GM21528 (cell line): ENCODE results near the gene FRMD1.

Experiments
- ATAC-seq: cut with Tn5 transposase; IDR thresholded peaks from one replicate; pipeline ENCODE4 v1.9.1; 2021; ENCODE audit warnings: mild to moderate bottlenecking, moderate library complexity; ENCODE audit not compliant: unreplicated experiment, low FRiP score

The FRMD1 gene

DNA sequence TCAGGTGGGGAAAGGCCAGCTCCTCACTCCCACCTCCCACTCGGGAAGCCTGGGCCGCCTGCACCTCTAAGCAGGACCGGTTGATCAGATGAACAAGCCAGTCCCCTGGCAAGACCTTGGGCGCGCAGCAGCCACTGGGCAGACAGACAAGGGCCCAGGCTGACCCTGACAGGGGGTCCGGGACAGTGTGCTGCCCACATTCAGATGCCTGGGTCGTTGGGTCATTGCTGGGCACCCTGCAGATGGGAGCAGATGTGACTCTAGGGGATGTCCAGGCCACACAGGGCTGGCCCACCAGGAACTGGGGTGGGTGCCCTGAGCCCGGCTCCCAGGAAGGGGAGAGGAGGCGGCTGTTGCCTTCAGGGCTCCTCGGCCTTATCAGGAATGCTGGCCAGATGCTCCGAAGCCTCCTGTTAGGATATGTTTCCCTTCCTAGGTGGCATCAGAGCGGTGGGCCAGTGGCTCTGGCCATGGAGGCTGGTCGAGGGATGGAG is 17.3 kb upstream of the FRMD1 start:
- no peak for ATAC-seq

DNA sequence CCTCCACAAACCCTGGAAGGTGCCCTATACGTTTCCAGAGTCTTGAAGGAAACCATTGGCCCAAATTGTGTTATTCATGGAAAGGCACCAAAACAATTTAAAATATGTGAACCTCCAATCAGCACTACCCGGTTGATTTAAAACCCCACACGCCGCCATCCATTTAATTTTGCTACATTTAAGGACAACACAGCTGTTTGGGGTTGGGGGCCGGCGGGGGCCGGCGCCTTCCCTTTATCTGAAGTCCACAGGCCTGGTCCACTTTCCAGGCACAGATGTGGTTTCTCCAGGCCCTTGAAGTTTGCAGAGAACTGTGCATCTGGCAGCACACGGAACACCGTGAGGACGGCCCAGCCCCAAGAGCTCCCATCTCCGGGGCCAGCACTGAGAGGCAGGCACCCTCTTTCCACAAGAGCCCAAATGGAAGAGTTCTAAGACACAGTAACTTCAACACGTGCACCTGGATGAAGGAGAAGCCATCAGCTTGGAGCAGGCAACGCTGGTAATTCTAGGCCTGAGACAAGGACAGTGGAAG is 16.8 kb upstream of the FRMD1 start:
- no peak for ATAC-seq

DNA sequence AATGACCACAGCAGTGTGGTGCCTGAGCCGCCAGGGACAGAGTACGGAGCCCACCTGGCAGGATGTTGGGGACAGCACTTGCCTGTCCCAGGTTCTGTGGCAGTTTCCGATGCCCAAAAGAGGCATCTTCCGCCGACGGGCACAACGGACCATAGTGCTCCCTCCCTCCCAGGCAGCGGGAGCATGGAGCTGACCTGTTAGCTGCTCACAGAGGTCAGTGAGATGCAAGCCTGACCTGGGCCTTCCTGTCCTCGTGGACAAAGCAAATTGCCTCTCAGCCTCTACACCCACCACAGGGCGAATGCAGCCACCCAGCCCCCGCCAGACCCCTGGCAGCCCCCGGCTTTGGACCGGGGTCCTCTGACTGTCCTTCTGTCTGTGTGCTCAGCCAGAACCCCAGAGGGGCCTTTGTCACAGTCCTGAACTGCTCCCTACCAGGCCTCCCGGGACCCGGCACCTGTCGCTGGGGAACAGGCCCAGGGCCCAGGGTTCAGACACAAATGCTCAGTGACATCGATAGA is 16.2 kb upstream of the FRMD1 start:
- no peak for ATAC-seq

DNA sequence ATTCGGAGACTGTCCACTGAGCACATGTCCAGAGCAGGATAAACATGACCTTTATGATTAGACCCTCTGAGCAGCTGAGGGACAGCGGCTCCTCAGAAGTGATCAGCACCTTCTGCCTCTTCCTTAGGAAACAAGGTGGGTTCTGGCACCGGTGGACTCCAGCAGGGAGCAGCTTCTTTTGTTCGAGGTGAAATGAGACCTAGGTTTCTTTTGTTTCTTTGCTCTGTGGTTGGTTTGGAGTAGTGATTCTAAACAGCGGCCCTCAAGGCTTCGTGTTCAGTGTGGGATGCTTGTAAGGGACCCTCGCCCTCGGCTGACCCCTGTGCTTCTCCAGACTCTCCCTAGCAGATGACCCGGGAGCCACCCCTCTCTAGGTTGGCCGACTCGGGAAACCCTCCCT is 14.6 kb upstream of the FRMD1 start:
- no peak for ATAC-seq

DNA sequence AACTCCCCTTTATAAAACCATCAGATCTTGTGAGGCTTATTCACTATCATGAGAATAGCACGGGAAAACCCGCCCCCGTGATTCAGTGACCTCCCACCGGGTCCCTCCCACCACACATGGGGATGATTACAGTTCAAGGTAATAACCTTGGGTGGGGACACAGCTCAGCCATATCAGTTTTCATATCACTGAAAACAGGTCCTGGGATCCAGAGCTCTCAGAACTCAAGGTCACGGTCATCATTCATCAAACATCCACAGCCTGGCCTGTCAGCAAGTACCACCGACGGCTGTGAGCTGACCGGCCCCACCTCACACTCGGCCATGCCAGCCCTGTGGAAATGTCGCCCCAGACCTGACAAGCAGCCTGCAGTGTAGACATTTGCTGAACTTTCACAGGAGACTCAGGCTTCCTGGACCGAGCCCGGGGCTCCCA is 14.1 kb upstream of the FRMD1 start:
- no peak for ATAC-seq

DNA sequence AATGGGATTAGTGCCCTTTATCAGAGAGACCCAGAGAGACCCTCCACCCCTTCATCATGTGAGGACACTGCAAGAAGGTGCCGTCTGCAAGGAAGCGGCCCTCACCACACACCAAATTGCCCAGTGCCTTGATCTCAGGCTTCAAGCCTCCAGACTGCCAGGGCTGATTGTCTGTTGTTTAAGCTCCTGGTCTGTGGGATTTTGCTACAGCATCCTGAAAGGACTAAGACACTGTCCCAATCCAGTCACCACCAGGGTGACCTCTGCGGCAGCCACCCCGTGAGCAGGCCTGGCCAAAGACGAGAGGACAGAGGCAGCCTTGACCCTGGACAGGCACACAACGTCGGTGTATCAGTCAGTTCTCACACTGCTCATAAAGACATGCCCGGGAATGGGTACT is 13.5 kb upstream of the FRMD1 start:
- ATAC-seq = no peak

DNA sequence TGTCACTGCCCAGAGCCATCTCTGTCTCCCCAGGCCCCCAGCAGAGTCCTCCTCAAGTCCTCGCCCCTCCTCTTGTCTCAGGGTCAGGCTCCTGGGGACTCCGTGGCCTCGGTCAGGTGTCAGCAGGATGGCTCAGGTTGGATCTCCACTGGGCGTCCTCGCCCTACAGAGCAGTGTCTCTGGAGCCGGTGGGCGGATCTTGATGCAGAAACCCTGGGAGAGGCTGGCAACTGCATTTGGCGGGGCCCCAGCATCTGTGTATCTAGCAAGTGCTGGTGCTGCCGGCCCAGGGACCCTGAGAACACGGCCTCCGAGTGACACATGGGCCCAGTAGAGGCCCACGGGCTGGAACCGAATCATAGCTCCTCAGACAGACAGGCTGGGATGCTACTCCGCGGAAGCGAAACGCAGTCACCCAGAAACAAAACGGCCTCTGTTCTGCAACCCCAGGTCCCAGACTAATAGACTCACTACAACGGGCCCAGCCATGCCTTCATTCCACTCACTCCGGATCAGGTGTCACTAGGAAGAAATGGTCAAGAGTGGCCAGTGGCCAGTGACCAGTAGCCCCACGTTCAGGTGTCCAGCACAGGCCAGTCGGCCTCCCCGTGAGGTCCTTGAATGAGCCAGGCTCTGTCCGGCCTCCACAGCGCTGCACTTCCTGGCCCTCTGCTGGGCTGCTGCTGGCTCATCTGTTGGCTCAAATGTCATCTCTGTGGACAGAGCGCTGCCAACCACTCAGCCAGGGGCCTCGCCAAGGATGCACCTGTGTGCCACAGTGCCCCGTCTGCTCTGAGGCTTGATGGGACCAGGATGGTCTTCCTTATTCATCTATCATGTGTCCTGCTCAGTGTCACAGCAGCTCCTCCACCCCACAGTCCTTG is 12.6 kb upstream of the FRMD1 start:
- ATAC-seq = no peak

DNA sequence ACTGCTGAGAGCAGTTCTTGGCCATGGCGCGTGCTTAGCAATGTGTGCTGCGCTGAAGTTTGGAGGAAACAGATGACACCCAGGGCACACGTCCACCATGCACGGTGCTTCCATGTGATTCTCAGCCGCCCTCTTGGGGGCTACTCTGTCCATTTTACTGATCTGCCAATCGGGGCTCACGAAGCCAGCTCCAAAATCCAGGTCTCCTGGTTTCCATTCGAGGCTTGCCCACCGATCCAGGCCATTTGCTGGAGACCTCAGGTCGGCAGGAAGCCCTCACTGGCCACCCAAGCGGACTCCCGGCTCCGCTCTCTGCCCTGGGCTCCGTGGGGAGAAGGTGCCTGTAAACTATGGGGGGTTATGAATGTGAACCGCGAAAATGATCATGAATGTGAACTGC is 11.7 kb upstream of the FRMD1 start:
- no peak for ATAC-seq

DNA sequence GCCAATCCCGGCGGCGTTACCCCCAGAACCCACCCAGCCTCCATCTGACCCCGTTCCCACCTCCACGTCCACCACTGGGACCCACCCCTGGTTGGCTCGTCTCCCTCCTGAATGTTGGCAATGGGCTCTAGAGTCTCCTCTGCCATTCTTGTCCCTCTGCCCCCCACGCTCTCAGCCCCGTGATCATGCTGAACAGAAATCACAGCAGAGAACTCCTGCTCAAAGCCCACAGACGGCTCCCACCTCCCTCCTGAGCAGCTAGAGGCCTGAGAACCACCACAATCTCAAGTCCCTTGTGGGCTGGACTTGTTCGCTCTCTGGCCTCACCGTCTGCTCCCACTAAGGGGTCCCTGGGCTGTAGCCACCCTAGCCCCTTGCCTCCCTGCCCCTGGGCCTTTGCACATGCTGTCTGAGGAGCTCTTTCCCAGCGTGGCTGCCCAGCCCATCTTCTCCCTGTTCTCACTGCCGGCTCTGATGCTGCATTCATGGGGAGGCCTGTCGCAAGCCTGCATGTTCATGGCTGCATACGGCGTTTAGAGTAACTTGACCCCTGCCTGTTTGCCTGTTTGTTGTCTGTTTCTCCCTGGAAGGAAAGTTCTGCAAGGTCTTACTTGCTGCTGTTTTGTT is 11.2 kb upstream of the FRMD1 start:
- no peak for ATAC-seq

DNA sequence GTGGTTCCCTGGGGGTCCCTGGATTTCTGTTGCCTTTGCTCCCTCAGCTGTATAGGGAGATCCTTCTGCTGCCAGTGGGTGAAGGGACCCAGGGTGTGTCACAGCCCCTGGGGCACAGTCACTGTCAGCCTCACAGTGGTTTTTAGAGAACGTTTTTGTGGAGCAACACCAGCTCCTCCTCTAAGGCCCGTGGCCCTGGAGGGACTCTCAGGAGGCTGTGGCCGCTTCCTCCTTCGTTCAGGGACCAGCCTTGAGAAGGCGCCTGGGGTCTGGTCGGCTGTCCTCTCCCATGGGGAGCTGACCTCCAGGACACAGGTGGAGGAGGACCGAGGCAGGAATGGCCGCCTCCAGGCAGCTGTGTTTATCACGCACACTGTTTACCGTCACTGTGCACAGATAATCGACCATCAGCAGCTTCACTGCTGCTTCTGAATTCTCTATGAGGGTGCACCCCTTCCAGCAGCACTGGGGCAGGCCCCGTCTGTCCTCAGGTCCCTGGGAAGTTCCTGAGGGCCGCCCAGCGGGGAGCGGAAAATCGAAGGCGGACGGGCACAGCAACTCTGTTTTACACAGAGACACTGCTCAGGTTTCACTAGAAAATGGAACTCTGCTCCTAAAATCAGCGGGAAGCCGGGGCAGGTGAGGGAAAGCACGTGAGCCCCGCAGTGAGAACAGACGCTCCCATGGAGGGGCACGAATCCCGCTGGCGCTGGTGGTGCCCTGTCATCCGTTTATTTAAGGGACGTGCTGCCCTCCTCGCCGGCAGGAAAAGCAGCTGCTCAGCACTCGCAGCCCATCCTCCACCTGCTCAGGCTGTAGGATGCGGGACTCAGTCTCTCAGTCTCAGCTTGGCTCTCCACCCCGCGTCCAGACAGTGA is 10.4 kb upstream of the FRMD1 start:
- ATAC-seq = no peak

DNA sequence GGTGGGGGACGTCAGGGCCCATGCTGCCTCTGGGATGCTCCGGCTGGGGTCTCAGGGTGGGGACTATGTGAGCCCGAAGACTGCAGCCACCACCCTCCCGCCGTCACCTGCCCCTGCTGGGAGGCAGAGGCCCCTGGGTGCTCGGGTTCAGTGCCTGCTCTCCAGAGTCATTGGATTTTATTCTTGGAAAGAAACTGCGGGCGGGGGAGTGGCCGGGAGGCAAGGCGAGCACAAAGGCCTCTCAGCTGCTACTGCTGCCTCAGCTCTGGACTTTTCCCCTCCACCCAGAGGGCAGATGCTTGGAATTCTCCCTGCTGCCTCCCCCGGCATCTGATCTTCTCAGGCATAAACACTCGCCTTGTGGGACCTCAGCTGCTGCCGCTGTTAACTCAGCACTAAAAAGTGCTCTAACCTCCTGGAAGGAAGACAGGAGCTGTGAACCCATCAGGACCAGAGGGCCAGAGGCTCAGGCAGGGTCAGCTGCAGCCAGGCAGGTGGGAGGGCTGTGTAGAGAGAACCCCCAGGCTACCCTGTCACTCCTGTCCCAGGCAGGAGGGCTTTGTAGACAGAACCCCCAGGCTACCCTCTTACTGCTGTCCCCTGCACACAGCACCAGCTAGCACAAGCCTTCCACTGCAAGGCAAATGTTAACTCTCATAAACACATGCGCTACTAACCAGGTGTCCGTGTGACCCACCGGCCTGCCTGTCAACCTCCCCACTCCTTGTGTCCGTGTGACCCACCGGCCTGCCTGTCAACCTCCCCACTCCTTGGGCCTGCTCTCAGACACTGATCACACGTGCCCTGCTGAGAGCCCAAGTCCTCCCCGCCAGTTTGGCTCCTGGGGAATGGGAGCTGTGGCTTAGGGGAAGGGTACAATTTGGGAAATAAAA is 9.4 kb upstream of the FRMD1 start:
- ATAC-seq = no peak

DNA sequence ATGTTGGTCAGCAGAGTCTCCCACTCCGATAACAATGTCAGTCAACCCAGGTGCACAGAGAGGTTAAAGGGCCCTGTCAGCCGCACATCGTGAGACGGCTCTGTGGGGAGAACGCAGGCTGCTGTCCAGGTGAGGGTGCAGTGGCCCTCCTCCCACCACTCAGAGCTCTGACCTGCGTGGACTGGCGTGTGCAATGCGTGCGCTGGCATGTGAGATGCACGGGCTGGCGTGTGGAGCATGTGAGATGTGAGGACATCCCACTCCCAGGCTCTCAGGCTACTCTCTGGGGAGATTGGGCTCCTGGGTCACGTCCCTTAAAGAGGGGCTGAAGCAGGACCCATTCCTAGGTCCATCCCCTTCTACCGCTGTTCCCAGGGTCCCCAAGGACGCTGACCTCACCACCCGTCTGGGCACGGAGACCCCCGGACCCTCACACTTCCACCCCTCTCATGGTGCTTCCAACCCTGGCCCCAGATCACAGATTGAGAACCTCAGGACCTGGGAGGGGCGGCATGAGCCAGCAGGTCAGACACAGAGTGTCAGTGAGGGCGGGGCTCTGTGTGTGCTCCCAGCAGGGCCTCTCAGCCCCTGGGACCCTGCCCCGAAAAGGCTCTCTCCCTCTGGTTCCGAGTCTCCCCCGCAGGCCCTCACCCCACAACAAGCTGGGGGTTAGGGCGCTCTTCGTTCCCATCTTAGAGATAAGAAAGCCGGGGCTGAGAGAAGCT is 8.6 kb upstream of the FRMD1 start:
- no peak for ATAC-seq

DNA sequence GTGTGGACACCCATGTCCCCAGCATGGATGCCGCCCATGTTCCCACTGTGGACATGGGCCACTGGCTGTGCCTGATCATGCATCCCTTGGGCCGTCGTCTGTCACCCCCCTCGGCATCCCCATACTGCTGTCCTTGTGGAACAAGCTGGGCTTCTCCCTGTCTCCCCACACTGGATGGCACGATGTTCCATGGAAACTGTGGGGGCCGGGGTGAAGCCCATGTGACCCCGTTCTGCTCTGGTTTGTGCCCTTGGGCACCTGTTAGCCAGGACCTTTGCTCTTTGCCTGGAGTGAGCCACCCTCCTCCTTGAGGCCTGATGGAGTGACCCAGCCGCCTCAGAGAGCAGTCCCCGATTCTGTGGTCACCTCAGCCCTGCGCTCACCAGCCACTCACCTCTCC is 7.6 kb upstream of the FRMD1 start:
- ATAC-seq = no peak

DNA sequence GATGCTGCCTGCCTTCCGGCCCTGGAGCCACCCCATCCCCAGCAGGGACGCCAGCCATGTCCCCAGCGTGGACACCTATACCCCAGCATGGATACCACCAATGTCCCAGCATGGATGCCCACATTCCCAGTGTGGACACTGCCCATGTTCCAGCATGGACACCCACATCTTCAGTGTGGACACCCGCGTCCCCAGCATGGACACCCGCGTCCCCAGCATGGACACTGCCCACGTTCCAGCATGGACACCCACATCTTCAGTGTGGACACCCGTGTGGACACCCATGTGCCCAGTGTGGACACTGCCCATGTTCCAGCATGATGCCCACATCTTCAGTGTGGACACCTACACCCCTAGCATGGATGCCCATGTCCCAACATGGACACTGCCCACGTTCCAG is 7.1 kb upstream of the FRMD1 start:
- no peak for ATAC-seq

DNA sequence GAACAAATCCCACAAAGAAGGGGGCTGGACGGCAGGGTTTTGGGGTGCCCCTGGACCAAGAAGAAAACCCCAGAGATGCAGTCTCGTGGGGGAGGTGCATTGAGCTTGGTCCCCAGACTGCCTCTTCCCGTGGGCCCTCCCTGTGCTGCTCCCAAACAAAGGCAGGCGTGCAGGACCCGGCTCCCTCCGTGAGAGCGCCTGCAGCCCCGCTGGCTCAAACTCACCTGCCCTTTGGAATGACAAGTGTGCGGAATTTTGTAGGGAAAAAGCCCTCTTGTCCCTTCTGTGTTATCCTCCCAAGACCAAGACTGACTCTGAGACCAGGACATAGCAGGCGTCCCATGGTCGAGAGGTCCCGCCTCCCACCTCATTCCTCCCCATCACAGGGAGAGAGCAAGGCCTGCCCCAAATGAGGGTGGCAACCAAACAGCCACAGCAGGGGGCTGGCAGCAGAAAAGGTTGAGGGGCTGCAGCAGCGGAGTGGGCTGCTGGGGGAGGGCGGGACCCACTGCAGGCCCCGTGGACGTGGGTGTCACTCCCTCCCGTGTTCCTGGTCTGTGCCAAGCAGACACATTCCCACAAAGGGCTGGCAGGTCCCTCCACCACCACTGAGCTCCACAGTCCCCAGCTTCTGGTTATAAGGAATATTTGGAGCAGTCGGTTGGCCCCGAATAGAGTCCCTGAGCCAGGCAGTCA is 5.6 kb upstream of the FRMD1 start:
- no peak for ATAC-seq

DNA sequence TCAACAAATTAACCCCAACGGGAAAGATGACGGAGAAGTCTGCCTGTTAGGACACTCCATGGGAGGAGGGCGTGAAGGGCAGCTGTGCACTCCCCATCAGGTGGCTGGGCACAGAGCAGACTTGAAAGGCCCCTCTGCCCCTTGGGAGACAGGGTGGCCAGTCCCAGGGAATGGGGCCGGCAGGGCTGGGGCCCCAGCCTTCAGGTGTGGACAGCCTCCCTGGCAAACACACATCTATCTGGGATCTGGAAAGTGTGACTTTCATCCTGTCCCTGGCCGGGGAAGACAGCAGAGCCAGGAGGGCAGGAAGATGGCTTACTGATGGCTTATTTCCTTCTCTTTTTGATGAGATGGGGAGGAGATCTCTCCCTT is 4.5 kb upstream of the FRMD1 start:
- no peak for ATAC-seq

DNA sequence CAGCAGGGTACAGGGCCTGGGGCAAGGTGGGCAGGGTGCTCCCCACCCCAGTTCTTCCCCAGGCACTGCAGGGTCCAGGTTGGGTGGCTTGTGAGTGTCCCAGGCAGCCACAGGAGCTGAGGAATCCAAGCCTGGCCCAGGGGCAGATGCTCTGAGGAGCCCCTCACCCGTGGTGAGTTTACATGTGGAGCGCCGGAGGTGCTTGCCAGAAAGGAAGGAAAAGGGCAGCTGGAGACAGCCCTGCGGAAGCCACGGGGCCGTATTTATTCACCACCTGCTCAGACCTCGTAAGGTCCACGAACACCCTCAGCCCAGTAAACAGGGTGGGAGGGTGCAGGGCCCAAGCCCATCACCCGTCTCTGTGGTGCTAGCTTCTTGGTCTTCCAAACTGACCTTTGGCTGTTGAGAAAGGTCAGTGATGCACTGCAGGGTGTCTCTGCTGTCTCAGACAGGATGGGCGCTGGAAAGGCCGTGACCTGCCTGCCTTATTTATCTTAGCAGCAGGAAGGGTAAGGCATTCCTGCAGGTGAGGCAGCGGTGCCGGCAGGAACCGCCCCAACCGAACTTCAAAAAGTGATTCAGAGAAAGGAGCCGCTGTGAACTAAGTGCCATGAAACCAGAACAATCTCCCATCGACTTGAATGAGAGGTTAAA is 4.0 kb upstream of the FRMD1 start:
- ATAC-seq = no peak
